Measurements from ENCODE around the gene VOPP1. TPM values are rescaled to one million over a fixed set of nuclear protein-coding genes. Genes with fewer than 3 reads are reported as not detected.
"Not testable (repeated sequence)": the region's sequence is repeated elsewhere in the genome, so short reads cannot be mapped to it uniquely, and the experiment has no call there.

Gene VOPP1
- total and polyA plus RNA-seq, 10 donors = 60.3 to 168 (median 144) TPM

GRCh38 chr7:55588976-55589604 is 16.8 kb upstream of the VOPP1 start:
- WGBS, 5 donors = 67 to 78% (median 70%) methylated on average over 6 to 8 of the region's 8 CpGs
- H3K4me3 ChIP-seq = no peak overlapping the region

GRCh38 chr7:55588379-55588699 is 16.0 kb upstream of the VOPP1 start:
- WGBS, 5 donors = 80 to 97% (median 91%) methylated on average over 4 of the region's 4 CpGs
- Histone ChIP-seq H3K36me3 (no peaks in the 10 kb centered on the region), H3K4me1 (peaks cover 0 to 6% (median 1%) of the 10 kb centered on the region in 6 donors), H3K4me3 (no peak overlapping the region), H3K9me3 (no peaks in the 10 kb centered on the region), H3K27ac (no peak overlapping the region), H3K27me3 (replicated peaks in 1 of 7) (no peaks in the 10 kb centered on the region)
- no peak for DNase-seq
- intact Hi-C loops (cut with DNase I; ENCODE audit: low total_unique reads) = no loop called here
- TF ChIP-seq POLR2AphosphoS5 (IDR thresholded peaks at IDR 0.05) (no peak), POLR2A (IDR thresholded peaks at IDR 0.05) (no peak), CTCF (IDR thresholded peaks at IDR 0.05 in 8 of 11, conservative IDR thresholded peaks at IDR 0.05 in 3 of 11) (no peak)

More at GRCh38 chr7:55588976-55589604, 16.8 kb upstream of the VOPP1 start:
- Histone ChIP-seq H3K27me3 (replicated peaks in 1 of 7) (no peaks in the 10 kb centered on the region), H3K27ac (no peak overlapping the region), H3K4me1 (peaks cover 0 to 14% (median 4%) of the 10 kb centered on the region in 6 donors), H3K9me3 (no peaks in the 10 kb centered on the region), H3K36me3 (no peaks in the 10 kb centered on the region)
- DNase-seq = no peak
- intact Hi-C loops (cut with DNase I; ENCODE audit: low total_unique reads) = no loop called here
- no peak for TF ChIP-seq POLR2A (IDR thresholded peaks at IDR 0.05)
- no peak for TF ChIP-seq CTCF (IDR thresholded peaks at IDR 0.05 in 8 of 11, conservative IDR thresholded peaks at IDR 0.05 in 3 of 11)
- no peak for TF ChIP-seq POLR2AphosphoS5 (IDR thresholded peaks at IDR 0.05)

GRCh38 chr7:55587687-55588378 is 15.5 kb upstream of the VOPP1 start:
- Histone ChIP-seq H3K27ac (no peak overlapping the region), H3K4me3 (no peak overlapping the region), H3K4me1 (peaks cover 0 to 1% (median 0%) of the 10 kb centered on the region in 6 donors), H3K27me3 (replicated peaks in 1 of 7) (no peaks in the 10 kb centered on the region), H3K36me3 (no peaks in the 10 kb centered on the region), H3K9me3 (no peaks in the 10 kb centered on the region)
- intact Hi-C loops (cut with DNase I; ENCODE audit: low total_unique reads) = no loop called here
- no peak for TF ChIP-seq POLR2AphosphoS5 (IDR thresholded peaks at IDR 0.05)
- no peak for TF ChIP-seq CTCF (IDR thresholded peaks at IDR 0.05 in 8 of 11, conservative IDR thresholded peaks at IDR 0.05 in 3 of 11)
- no peak for TF ChIP-seq POLR2A (IDR thresholded peaks at IDR 0.05)
- DNase-seq = no peak
- 80 to 88% (median 80%) methylated on average over 5 to 8 of the region's 8 CpGs for WGBS, 5 donors

- 90 to 93% (median 92%) methylated on average over 9 of the region's 9 CpGs for WGBS, 5 donors
- H3K4me1 ChIP-seq; H3K27ac ChIP-seq; H3K9me3 ChIP-seq; H3K27me3 ChIP-seq (replicated peaks in 1 of 7); H3K36me3 ChIP-seq; intact Hi-C loops (cut with DNase I; ENCODE audit: low total_unique reads); DNase-seq; H3K4me3 ChIP-seq: not testable (repeated sequence)
Measured at GRCh38 chr7:55582656-55583055, 10.4 kb upstream of the VOPP1 start.

Data from spleen (tissue), 11 donors.